K562 treated with DMSO at 1 percent for 48 hours (cell line): ENCODE data around the gene WIPF3. TPM values are rescaled to one million over a fixed set of nuclear protein-coding genes. Genes with fewer than 3 reads are reported as not detected.

Experiments used
- total RNA-seq: library from RNA; unstranded; fragments of 300-600 nt; gene quantifications from 2 replicates; pipeline ENCODE4 v1.2.3, GENCODE V29; 2022; ENCODE audit warnings: low replicate concordance; ENCODE audit errors: extremely low read depth

WIPF3 gene
- total RNA-seq, result not detected in 2 replicates

GRCh38 chr7:29806208-29806994 is at the start of gene WIPF3:
Gene WIPF3, plus strand, starts transcription at chr7:29806508. Its CDS starts 28,217 bp downstream, at chr7:29834725.

Other genes starting within 250 kb of the WIPF3 start
- not detected in 2 replicates for gene PRR15, start 242.7 kb upstream of the WIPF3 start, total RNA-seq
- not detected in 2 replicates for gene SCRN1, start 183.3 kb downstream of the WIPF3 start, total RNA-seq
- not detected in 2 replicates for gene FKBP14, start 220.2 kb downstream of the WIPF3 start, total RNA-seq
- gene PLEKHA8, start 221.9 kb downstream of the WIPF3 start, total RNA-seq, result not detected in 2 replicates